GM18520 (cell line): Measurements from ENCODE around the gene SNX25.
A peak's percentile ranks its signal among the peaks of the same experiment; 100 is the strongest.
"Not testable (repeated sequence)": the region's sequence is repeated elsewhere in the genome, so short reads cannot be mapped to it uniquely, and the experiment has no call there.

ENCODE experiments used
- ATAC-seq: cut with Tn5 transposase; IDR thresholded peaks from one replicate; pipeline ENCODE4 v1.9.1; 2021; ENCODE audit not compliant: unreplicated experiment

The SNX25 gene

DNA sequence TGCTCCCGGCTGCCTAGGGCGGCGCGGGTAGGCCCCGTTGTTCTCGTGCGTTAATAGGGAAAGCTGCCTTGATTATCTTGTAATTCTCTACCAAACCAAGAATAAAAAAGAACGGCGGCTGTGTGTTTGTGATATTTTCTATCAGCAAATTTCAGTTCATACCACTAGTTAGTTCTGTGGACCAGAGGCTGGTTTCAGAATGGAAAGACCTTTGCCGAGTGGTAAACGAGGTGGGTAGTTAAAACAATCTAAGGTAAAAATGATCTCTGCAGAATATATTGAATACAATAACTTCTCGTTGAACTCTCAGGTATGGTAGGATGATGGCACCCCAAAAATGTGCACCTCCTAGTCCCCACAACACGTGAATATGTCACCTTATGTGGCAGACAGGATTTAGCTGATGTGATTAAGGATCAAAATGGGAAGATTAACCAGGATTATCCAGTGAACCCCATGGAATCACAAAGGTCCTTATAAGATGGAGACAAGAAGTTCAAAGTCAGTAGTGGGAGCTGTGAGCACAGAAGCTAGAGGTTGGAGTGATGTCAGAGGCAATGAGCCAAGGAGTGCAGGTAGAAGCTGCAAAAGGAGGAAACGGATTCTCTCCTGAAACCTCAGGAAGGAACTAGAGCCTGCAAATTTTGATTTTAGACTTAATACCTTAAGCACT lies 5.0 kb upstream of the SNX25 start:
- no peak for ATAC-seq

DNA sequence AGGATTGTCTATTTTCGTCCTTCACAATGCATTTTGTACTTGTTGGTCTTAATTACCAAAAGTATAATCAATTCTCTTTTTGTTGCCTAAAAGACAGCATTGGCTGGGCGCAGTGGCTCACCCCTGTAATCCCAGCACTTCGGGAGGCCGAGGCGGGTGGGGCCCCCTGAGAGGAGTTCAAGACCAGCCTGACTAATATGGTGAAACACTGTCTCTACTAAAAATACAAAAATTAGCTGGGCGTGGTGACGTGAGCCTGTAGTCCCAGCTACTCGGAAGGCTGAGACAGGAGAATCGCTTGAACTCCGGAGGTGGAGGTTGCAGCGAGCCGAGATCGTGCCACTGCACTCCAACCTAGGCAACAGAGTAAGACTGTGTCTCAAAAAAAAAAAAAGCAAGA lies 4.3 kb upstream of the SNX25 start:
- ATAC-seq = not testable (repeated sequence)

DNA sequence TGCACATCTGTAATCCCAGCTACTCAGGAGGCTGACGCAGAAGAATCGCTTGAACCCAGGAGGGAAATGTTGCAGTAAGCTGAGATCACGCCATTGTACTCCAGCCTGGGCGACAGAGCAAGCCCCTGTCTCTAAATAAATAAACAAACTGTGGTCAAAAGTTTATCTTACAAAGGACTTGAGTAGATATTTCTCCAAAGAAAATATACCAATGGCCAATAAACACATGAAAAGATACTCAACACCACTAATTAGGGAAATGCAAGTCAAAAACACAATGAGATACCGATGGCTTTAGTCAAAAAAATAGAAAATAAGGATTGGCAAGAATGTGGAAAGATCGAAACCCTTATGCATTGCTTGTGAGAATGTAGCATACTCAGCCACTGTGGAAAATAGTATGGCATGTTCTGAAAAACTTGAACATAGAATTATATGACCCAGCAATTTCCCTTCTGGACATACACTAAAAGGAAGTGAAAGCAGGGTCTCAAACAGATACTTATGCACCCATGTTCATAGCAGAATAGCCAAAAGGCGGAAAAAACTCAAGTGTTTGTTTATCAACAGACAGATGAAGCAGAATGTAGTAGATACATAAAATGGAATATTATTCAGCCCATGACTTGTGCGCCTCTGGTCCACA lies 3.6 kb upstream of the SNX25 start:
- no peak for ATAC-seq

DNA sequence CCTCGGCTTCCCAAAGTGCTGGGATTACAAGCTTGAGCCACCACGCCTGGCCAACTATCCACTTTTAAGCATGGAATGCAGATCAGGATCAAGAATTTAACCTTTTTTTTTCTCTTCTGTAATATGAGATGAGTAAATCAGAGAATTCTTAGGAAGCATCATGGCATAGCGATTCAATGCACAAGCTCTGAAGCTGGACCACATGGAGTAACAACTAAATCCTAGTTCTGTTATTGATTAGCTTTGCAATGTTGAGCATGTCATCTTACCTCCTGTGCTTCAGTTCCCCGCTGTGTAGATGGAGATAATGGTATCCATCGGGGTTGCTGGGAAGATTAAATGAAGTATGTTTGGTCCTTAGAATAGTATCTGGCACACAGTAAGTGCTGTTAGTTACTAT lies 1.9 kb upstream of the SNX25 start:
- no peak for ATAC-seq

DNA sequence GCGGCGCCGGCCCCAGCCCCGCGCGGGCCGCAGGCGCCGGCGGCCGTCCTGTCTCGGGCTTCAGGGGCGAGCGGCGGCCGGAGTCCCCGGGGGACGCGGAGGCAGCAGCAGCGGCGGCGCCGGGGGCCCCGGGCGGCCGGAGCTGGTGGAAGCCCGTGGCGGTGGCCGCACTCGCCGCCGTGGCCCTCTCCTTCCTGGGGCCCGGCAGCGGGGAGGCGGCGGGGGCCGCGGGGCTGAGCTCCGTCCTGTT lies 379 bp downstream of the SNX25 start:
- peak; percentile 9 for ATAC-seq

DNA sequence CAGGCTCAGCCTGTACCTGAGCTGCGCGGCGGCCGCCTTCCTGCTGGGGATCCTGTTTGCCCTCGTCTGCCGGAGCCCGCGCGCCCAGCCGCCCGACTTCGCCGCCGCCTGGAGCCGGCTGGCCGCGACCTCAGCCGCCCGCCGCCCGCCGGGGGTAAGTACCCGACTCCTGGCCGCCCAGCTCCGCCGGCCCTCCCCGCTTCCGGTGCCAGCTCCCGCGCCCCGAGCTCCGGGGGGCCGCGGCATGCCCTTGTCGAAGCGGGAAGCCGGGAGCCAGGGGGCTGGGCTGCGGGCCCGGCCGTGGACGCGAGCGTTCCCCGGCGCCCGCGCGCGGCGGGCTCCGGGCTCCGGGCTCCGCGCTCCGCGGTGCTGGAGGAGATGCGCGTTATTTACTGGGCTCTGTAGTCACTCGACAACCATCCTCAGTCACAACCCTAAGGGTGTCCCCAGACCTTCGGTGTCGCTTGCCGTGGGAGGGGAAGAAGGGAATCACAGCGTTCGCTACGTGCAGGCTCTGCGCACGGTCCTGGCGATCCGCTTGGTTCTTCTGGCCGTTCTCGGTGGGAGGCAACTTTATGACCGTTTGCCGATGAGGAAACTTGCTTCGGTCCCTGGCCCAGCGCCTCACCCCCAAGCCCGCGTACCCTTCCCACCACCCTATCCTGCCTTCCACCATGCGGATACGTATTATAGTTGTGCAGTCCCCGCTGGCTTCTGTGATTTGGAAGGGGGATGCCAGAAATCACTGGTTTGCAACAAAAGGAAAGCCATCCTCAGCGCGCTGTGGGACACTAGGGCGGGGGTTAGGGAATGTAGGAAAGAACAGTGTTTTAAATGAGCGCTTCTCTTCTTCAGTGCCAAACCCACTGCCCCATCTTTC lies 944 bp downstream of the SNX25 start:
- peak; percentile 8 for ATAC-seq

DNA sequence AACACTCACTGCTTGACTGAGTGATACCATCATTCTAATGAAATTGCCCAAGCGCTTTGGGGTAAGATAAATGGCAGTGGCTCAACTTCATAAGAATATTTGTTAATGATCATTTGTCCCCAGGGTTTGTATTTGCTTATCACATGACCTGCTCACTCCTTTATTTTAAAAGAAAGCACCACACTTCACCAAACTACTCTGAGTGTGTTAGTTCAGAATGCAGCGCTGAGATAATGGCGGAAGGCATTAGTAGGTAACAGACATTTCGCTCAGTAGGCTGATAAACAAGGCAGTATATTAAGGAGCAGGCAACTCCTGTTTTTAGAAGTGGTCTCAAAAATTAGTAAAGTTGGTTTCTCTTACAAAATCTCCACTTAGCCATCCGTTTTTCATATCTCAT lies 1.6 kb downstream of the SNX25 start:
- no peak for ATAC-seq

DNA sequence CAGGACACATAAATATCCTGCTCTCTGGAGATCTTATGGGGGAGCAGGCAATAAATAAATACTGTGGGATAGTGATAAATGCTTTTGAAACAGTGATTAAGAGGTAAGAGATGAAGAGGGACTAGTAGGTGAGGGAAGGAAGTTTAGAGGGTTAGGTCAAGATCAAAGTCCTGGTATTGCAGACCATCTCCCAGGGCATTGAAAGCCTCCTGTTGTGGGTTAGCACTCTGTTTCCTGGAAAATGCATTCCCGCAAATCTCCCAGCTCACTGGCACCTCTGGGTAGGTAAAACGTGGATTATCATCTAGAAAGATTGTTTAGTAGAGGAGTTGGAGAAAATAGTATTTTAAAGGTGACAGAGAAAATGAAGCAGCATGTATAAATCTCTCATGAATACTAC lies 2.2 kb downstream of the SNX25 start:
- no peak for ATAC-seq

DNA sequence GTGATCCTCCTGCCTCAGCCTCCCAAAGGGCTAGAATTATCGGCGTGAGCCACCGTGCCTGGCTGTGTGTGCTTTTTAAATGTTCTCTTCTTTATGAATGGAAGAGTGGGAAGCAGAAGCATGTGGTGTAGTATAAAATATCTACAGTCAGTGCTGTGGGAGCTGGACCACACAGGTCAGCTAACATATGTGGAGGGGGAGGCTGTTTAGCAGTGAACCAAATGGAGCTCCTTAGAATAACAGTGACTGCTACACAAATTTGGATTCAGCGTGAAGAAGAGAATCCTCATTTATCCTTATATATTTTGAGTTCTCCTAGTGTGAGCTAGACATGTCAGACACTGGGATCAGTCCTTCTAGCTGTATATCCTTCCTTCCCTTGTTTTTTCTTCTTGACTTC lies 3.2 kb downstream of the SNX25 start:
- ATAC-seq = no peak

DNA sequence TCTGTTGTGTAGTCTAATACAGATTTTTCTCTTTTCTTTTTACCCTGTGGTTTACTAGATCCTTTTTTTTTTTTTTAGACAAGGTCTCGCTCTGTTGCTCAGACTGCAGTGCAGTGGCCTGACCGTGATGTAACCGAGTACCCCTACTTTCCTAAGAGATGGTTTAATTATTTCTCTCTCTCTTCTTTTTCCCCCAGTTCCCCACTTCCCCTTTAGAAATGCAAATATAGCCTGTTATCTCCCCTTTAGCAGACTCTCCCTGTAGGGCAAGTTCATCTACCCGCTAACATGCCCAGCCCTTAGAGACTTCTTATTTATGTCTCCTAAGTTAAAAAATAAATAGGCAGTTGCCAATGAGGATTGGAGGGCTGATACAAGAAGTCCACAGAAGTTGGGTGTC lies 4.5 kb downstream of the SNX25 start:
- ATAC-seq = peak; percentile 22

DNA sequence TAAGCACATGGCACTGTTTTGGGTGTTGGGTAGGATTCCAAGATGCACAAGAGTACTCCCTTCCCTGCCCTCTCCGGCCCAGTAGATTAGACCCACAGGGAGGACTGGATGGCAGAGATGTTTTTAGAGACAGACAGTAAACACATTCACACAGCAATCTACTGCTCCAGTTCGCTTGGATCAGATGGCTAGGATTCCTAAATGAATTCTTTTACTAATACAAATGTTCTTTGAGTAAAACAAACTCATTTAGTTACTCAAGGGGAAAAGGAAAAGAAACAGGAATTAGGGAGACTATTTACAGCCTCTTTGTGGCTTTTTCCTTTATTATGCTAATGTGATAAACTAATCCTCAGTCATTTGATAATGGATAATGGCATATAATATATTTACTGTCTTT lies 5.9 kb downstream of the SNX25 start:
- no peak for ATAC-seq

DNA sequence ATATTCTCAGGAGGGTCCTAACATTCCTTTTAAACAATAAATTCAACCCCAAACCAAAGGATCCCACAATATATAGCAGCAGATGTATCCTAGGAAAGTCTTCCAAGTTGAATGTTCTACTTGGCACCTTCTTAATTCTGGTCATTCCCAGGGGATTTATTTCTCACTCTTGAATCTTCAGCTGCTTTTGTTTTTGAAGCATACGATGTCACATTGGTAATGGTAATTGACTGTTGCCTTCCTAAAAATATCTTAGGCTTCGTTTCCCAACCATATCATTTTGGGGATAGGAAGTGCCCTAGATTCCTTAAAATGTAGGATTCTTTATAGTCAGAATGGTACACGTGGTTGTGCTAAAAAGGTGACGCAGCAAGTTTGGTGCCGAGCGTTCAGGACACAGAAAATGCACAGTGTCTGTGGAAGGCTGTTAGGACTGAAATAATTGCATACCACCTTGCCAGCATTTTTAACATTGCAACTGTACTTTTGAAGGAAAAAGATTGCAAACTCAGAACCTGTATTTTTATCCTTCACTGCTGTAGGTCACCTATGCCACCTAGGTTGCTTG lies 8.1 kb downstream of the SNX25 start:
- no peak for ATAC-seq

DNA sequence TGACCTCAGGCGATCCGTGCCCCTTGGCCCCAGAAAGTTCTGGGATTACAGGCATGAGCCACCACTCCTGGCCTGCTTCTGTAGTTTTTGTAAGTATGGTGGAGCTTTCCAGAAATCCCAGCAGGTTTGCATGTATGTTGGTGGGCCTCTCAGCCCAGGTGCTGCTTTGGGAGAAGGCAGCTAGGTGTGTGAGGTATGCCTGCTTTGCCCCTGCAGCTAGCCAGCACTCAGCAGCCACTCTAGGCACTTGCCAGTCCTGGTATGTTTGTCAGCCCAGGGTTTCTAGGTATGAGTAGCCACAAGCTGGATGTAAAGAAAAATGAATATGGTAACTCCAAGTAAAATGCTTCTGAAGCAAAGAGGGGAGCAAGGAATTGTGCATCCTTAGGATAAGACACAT lies 8.9 kb downstream of the SNX25 start:
- ATAC-seq = no peak

DNA sequence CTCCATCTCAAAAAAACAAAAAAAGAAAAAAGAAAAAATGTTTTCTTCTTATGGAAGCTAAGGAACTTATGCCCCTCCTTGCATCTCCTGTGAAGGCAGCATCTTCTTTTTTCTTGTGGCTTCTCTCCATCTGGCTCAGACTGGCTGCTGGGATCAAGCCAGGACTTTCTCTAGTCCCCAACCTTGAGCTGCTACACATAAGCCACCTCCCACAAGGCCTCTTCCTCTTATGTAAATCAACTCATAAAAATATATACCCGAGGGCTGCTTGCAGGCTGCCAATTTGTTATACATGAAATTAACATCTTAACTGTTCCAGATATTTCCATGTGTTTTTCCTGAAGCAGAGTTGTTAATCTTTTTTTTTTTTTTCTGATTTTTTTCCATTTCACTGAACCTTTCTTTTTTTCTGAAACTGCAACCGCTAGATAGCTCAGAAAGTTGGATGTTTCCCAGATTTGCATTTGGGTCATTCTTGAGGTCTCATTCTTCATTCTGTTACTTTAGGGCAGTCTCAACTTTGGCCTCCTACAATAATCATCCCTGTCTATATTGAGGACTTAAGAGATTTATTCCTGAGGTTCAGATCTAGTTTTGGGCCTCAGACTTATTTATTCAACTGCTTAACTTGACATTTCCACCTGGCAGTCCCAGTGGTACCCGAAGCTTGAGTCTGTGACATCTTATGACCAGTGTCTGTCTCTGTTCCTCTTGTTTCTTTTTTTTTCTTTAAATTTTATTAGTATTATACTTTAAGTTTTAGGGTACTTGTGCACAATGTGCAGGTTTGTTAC lies 10.3 kb downstream of the SNX25 start:
- ATAC-seq = peak; percentile 57

DNA sequence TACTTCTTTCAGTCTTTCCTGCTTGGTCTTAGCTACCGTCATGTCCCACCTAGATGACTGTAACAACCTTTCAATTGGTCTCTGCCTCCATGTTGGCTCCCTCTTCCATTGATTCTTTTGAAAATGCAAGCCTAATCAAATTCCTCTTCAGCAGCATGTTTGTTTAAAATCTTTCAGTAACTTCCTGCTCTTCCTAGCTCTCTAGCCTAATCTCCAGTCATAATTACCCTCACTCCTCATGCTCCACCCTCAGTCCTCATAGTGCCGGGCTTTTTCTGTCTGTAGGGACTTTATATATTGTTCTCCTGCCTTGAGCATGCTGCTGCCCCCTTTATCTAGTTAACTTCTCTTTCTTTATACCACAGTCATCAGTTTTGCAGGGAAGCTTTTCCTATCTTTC lies 12.1 kb downstream of the SNX25 start:
- no peak for ATAC-seq

DNA sequence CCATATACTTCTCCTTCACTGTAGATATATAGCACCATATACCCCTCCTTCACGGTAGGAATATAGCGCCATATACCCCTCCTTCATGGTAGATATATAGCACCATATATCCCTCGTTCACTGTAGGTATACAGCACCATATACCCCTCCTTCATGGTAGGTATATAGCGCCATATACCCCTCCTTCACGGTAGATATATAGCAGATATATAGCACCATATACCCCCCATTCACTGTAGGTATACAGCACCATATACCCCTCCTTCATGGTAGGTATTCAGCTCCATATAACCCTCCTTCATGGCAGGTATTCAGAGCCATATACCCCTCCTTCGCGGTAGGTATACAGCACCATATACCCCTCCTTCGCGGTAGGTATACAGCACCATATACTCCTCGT lies 12.5 kb downstream of the SNX25 start:
- no peak for ATAC-seq

DNA sequence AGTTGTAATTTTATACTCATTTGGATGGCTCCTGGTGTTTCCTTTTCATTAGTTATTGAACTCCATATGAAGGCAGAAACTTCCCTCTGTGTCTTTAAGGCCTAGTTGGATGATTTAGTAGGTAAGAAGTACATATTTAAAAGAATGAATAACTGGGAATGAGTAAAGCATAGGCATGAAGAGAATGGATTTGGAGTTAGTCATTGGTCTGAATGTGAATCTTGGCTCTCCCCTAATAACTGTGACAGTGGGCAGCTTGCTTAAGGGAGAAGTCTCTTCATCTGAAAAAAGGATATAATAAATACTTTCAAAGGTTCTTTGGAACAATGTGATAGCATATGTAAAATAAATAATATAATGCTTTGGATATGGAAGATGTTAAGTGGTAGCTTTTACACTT lies 13.2 kb downstream of the SNX25 start:
- ATAC-seq = no peak

DNA sequence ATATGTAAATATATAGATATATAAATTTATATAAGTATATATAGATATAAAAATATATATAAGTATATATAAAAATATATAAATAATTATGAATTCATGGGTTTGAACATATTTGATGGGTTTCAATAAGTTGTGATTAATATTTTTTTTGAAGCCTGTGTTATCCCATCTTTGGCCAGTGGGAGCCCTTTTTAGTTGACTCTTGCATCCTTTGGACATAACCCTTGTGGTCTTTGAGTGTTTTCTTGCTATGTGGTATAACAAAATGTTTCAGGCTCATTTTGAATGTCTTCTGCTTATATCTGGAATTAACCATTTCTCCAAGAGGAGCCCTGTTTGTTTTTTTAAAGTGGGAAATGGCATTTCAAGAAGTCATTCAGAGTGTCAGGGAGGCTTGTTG lies 15.2 kb downstream of the SNX25 start:
- ATAC-seq = no peak

DNA sequence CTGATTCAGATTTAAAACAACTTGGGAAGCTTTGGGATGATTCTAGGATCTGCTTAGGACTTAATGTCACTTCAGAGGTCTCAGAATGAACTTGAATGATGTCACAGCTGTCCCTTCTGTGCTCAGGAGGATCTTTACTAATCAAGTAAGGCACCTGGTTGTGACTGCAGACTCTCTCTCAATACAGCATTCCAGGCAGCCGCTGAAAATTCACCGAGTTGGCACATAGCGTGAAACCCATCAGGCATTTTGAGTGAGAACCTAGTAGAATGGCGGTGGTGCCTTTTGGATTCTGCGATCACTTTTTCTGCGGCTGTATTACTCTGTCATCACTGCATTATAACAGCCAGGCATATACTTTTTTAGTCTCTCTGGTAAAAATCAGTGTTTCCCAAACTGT lies 16.5 kb downstream of the SNX25 start:
- no peak for ATAC-seq

DNA sequence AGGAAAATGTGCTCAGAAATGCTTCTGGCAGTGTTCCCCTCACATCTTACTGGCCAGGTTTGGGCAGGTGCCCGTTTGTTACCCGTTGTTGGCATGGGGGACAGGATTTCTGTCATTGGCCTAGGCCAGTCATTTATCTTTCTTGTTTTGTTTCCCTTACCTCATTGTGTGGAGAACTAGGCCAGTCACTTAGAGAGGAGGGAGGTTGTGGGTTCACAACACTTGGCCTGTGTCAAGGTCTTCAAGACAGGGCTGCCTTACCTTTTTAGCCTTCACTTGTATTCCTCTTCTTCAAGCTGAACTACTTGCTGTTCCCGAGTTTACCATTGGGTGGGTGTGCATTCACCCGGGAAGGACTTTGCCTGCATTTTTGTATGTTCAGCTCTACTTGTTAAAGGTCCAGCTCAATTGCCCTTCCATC lies 17.7 kb downstream of the SNX25 start:
- ATAC-seq = no peak

DNA sequence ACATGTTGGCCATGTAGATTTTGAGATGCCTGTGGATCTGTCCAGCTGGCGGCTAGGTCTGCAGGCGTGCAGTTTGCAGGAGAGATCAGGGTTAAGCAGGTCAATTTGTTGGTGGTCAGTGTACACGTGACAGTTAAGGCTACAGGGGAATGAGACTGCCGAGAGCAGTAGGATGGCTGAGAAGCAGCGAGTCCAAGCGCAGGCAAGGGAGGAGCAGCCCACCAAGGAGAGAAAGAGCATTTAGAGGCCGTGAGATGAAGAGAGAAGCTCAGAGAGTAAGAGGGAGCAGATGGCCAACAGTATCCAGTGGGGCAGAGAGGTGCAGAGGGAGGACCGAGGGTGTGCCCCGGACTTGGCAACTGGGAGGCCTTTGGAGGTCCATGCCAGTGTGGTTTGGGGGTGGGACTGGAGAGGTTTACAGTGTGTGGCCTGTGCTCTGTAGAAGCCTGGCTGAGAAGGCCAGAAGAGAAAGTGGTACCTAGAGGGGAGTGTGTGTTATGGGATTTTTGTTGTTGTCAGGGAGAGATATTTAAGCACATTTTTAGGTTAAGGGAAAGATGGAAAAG lies 18.4 kb downstream of the SNX25 start:
- ATAC-seq = no peak
